K562 (cell line): ENCODE measurements around the gene XRN1. TPM values are rescaled to one million over a fixed set of nuclear protein-coding genes. Genes with fewer than 3 reads are reported as not detected.

Experiments
- ARHGAP35 ChIP-seq: fragments of 450-650 bp; IDR thresholded peaks from 2 replicates; pipeline ENCODE4 v1.6.1; 2018; ENCODE audit not compliant: partially characterized antibody
- BCL6 ChIP-seq: fragments of 250-450 bp; sonication (Bioruptor Pico); IDR thresholded peaks from 2 replicates; pipeline ENCODE4 v1.4.0; 2020
- GATA2 ChIP-seq: sonication (generic); formaldehyde crosslinking; IDR thresholded peaks from 2 replicates; pipeline ENCODE4 v1.4.0; 2020; ENCODE audit warnings: mild to moderate bottlenecking, missing genetic modification reagents
- NR2C1 ChIP-seq, 2 experiments: fragments of 450-650 bp; IDR thresholded peaks; 2 replicates each; pipeline ENCODE4 v1.6.1; 2017; ENCODE audit warnings: mild to moderate bottlenecking in 2 of 2, antibody characterized with exemption in 1 of 2, inconsistent platforms in 1 of 2, missing compliant biosample characterization in 1 of 2, missing genetic modification characterization in 1 of 2
- TOE1 ChIP-seq, 2 experiments: fragments of 450-650 bp in 1 of 2; sonication (generic) in 1 of 2; formaldehyde crosslinking in 1 of 2; IDR thresholded peaks; 2 replicates each; pipeline versions ENCODE4 v1.7.1 to v1.8.0; 2016 to 2022; ENCODE audit warnings: borderline replicate concordance in 2 of 2, mild to moderate bottlenecking in 2 of 2, antibody characterized with exemption in 1 of 2, inconsistent platforms in 1 of 2, low read depth in 1 of 2, missing genetic modification reagents in 1 of 2, moderate library complexity in 1 of 2
- ZNF778 ChIP-seq: fragments of 450-650 bp; formaldehyde crosslinking; IDR thresholded peaks from 2 replicates; pipeline ENCODE4 v1.4.0; 2020; ENCODE audit warnings: mild to moderate bottlenecking, moderate library complexity
- polyA plus RNA-seq, 8 experiments: library from polyadenylated mRNA; depleted of rRNA in 4 of 8; stranded (reverse) in 5 of 8; unstranded in 3 of 8; fragments of >200 nt; fragmentation: Nextera tagmentation in 2 of 8; fragmentation: Illumina TruSeq in 1 of 8; extraction: Ambion mirVana in 2 of 8; extraction: Trizol in 1 of 8; gene quantifications; 2 replicates each; pipeline versions ENCODE4 v1.2.1 to v1.2.3, GENCODE V29; 2011 to 2014; ENCODE audit warnings: inconsistent platforms in 1 of 8, missing spikeins in 1 of 8
- total RNA-seq, 7 experiments: library from RNA; depleted of rRNA in 6 of 7; stranded (reverse); fragments of >200 nt in 6 of 7; fragmentation: Illumina TruSeq in 2 of 7; extraction: Trizol in 2 of 7; gene quantifications; 2 replicates each; pipeline versions ENCODE4 v1.2.1 to v1.2.3, GENCODE V29; 2011 to 2021; ENCODE audit warnings: low replicate concordance in 1 of 7
- TF ChIP-seq, protein P1 (sequence below): fragments of 200-800 bp; sonication (Bioruptor generic); IDR thresholded peaks from 2 replicates; pipeline ENCODE4 v1.6.1; 2016; ENCODE audit warnings: missing genetic modification characterization, missing compliant biosample characterization

XRN1 gene
- total and polyA plus RNA-seq, 9 of the 15 experiments (the other 6 are each of a cell fraction or from before 2014, with no cell fraction given) = 3.1 to 28.4 (median 17.2) TPM

DNA sequence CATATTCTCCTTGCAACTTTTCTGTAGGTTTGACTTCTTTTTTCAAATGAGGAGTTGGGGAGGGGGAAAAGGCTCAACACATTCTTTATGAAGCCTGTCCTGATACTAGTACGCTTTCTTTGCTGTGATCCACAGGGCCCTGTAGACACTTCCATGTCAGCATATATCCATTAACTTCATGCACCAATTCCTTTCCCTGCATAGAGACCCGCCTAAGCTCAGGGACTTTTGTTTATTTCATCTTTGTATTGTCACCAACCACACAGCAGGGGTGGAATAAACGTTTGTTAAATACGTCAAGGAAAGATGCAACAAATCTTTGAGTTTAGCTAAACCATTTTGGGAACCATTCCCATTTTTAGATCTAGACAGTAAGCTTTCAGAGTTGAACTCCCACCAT, 179.4 kb downstream of the XRN1 start (continued):
- no peak for TF ChIP-seq ZNF778 (CRISPR knock-in tag)
- TF ChIP-seq TOE1 (IDR thresholded peaks at IDR 0.05; ENCODE audit: borderline replicate concordance) = no peak
- no peak for TF ChIP-seq TOE1 (CRISPR knock-in tag; IDR thresholded peaks at IDR 0.05; ENCODE audit: borderline replicate concordance, low read depth)
- no peak for TF ChIP-seq GATA2
- TF ChIP-seq NR2C1 (IDR thresholded peaks at IDR 0.05) = no peak
- TF ChIP-seq NR2C1 (tag; IDR thresholded peaks at IDR 0.05) = no peak
- TF ChIP-seq ARHGAP35 = no peak
- TF ChIP-seq, protein P1, sequence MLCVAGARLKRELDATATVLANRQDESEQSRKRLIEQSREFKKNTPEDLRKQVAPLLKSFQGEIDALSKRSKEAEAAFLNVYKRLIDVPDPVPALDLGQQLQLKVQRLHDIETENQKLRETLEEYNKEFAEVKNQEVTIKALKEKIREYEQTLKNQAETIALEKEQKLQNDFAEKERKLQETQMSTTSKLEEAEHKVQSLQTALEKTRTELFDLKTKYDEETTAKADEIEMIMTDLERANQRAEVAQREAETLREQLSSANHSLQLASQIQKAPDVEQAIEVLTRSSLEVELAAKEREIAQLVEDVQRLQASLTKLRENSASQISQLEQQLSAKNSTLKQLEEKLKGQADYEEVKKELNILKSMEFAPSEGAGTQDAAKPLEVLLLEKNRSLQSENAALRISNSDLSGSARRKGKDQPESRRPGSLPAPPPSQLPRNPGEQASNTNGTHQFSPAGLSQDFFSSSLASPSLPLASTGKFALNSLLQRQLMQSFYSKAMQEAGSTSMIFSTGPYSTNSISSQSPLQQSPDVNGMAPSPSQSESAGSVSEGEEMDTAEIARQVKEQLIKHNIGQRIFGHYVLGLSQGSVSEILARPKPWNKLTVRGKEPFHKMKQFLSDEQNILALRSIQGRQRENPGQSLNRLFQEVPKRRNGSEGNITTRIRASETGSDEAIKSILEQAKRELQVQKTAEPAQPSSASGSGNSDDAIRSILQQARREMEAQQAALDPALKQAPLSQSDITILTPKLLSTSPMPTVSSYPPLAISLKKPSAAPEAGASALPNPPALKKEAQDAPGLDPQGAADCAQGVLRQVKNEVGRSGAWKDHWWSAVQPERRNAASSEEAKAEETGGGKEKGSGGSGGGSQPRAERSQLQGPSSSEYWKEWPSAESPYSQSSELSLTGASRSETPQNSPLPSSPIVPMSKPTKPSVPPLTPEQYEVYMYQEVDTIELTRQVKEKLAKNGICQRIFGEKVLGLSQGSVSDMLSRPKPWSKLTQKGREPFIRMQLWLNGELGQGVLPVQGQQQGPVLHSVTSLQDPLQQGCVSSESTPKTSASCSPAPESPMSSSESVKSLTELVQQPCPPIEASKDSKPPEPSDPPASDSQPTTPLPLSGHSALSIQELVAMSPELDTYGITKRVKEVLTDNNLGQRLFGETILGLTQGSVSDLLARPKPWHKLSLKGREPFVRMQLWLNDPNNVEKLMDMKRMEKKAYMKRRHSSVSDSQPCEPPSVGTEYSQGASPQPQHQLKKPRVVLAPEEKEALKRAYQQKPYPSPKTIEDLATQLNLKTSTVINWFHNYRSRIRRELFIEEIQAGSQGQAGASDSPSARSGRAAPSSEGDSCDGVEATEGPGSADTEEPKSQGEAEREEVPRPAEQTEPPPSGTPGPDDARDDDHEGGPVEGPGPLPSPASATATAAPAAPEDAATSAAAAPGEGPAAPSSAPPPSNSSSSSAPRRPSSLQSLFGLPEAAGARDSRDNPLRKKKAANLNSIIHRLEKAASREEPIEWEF (CRISPR knock-in tag) = no peak
- TF ChIP-seq BCL6 (CRISPR knock-in tag) = no peak
- TF ChIP-seq, all 486 proteins: peak for 0
